ENCODE data around the gene PRSS23.
A peak's percentile ranks its signal among the peaks of the same experiment; 100 is the strongest.

The PRSS23 gene

GRCh38 chr11:86812981-86813380, 12.6 kb downstream of the PRSS23 start:
- TF ChIP-seq SNAI2 (CRISPR knock-in tag; IDR thresholded peaks at IDR 0.05), result no peak
- peak; percentile 89 for TF ChIP-seq ZNF70 (CRISPR knock-in tag; IDR thresholded peaks at IDR 0.05)
- ATAC-seq, result peak; percentile 2; the same call in 1 of the 3 replicates

GRCh38 chr11:86814775-86815174, 14.4 kb downstream of the PRSS23 start:
- peak; percentile 58 for ATAC-seq

GRCh38 chr11:86815726-86816125, 15.4 kb downstream of the PRSS23 start:
- ATAC-seq, result no peak
- TF ChIP-seq SNAI2 (CRISPR knock-in tag; IDR thresholded peaks at IDR 0.05), result no peak
- TF ChIP-seq CREB5 (CRISPR knock-in tag; IDR thresholded peaks at IDR 0.05; ENCODE audit: low read depth), result no peak

More at GRCh38 chr11:86814775-86815174, 14.4 kb downstream of the PRSS23 start:
- TF ChIP-seq ISL1 (CRISPR knock-in tag; IDR thresholded peaks at IDR 0.05) (peak; percentile 13; the same call in 1 of the 2 replicates), SNAI2 (CRISPR knock-in tag; IDR thresholded peaks at IDR 0.05) (no peak), TOX (CRISPR knock-in tag; IDR thresholded peaks at IDR 0.05; ENCODE audit: borderline replicate concordance) (peak; percentile 31; the same call in 1 of the 2 replicates)

GRCh38 chr11:86816251-86816726, 15.9 kb downstream of the PRSS23 start:
- TF ChIP-seq ZNF70 (CRISPR knock-in tag; IDR thresholded peaks at IDR 0.05) (no peak), OSR1 (CRISPR knock-in tag; IDR thresholded peaks at IDR 0.05) (no peak), TOX (CRISPR knock-in tag; IDR thresholded peaks at IDR 0.05; ENCODE audit: borderline replicate concordance) (no peak), ZFP30 (CRISPR knock-in tag; IDR thresholded peaks at IDR 0.05) (no peak), ARNTL (CRISPR knock-in tag; IDR thresholded peaks at IDR 0.05; ENCODE audit: borderline replicate concordance, low read depth) (no peak), CSRNP3 (CRISPR knock-in tag; IDR thresholded peaks at IDR 0.05) (no peak), ESRRG (CRISPR knock-in tag; IDR thresholded peaks at IDR 0.05) (no peak), ZNF565 (CRISPR knock-in tag; conservative IDR thresholded peaks at IDR 0.05; ENCODE audit: low read depth) (no peak), SNAI2 (CRISPR knock-in tag; IDR thresholded peaks at IDR 0.05) (no peak), POU6F1 (CRISPR knock-in tag; IDR thresholded peaks at IDR 0.05; ENCODE audit: borderline replicate concordance, low read depth) (no peak), PATZ1 (CRISPR knock-in tag; IDR thresholded peaks at IDR 0.05; ENCODE audit: borderline replicate concordance) (peak; percentile 89), CREB5 (CRISPR knock-in tag; IDR thresholded peaks at IDR 0.05; ENCODE audit: low read depth) (no peak), CSDC2 (CRISPR knock-in tag; IDR thresholded peaks at IDR 0.05) (no peak), GLIS3 (CRISPR knock-in tag; IDR thresholded peaks at IDR 0.05) (no peak), TCF4 (CRISPR knock-in tag; IDR thresholded peaks at IDR 0.05; ENCODE audit: borderline replicate concordance) (no peak), ISL1 (CRISPR knock-in tag; IDR thresholded peaks at IDR 0.05) (peak; percentile 69), ZFP3 (CRISPR knock-in tag; IDR thresholded peaks at IDR 0.05) (0 out of 2 replicates have a peak, but pooled peaks have one; percentile 48), ZNF8 (CRISPR knock-in tag; IDR thresholded peaks at IDR 0.05) (no peak), ZC3H10 (CRISPR knock-in tag; IDR thresholded peaks at IDR 0.05) (no peak), BACH2 (CRISPR knock-in tag; IDR thresholded peaks at IDR 0.05; ENCODE audit: borderline replicate concordance) (no peak), RARB (CRISPR knock-in tag; IDR thresholded peaks at IDR 0.05) (no peak), TSHZ2 (CRISPR knock-in tag; IDR thresholded peaks at IDR 0.05) (no peak), PPARA (CRISPR knock-in tag; IDR thresholded peaks at IDR 0.05; ENCODE audit: borderline replicate concordance) (no peak)
- ATAC-seq, result peak; percentile 33

Data from SK-N-SH treated with all-trans-retinoic acid at 6 μM for 48 hours (cell line).